Adrenal gland (tissue), 5 donors: ENCODE data around the gene SERTM1.

Experiments
- POLR2A ChIP-seq, 2 donors: fragments of 450-650 bp; IDR thresholded peaks; one replicate each; pipeline ENCODE4 v1.6.1; 2017; ENCODE audit warnings: antibody characterized with exemption in 2 of 2, mild to moderate bottlenecking in 2 of 2, moderate library complexity in 1 of 2
- TF ChIP-seq, protein P1 (sequence below), 6 experiments: fragments of 450-650 bp in 4 of 6; fragments of 200-600 bp in 2 of 6; sonication (generic) in 1 of 6; IDR thresholded peaks; 1 replicate in 5 of 6; 2 replicates in 1 of 6; pipeline versions ENCODE4 v1.5.1 to v1.8.0; 2016 to 2021; ENCODE audit warnings: antibody characterized with exemption in 6 of 6, mild to moderate bottlenecking in 2 of 6, moderate library complexity in 1 of 6
- donor health status: DM: no; HTN: no; CAD: no.

DNA sequence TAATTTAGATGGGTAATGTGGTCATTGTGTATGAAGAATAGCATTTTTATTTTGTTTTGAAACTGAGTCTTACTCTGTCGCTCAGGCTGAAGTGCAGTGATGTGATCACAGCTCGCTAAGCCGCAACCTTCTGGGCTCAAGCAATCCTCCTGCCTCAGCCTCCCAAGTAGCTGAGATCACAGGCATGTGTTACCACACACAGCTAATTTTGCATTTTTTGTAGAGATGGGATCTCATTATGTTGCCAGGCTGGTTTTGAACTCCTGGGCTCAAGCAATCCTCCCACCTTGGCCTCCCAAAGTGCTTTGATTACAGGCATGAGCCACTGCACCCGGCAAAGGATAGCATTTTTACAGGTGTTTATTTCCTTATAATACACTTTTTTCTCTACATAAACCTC, 36.6 kb downstream of the SERTM1 start:
- TF ChIP-seq, protein P1, sequence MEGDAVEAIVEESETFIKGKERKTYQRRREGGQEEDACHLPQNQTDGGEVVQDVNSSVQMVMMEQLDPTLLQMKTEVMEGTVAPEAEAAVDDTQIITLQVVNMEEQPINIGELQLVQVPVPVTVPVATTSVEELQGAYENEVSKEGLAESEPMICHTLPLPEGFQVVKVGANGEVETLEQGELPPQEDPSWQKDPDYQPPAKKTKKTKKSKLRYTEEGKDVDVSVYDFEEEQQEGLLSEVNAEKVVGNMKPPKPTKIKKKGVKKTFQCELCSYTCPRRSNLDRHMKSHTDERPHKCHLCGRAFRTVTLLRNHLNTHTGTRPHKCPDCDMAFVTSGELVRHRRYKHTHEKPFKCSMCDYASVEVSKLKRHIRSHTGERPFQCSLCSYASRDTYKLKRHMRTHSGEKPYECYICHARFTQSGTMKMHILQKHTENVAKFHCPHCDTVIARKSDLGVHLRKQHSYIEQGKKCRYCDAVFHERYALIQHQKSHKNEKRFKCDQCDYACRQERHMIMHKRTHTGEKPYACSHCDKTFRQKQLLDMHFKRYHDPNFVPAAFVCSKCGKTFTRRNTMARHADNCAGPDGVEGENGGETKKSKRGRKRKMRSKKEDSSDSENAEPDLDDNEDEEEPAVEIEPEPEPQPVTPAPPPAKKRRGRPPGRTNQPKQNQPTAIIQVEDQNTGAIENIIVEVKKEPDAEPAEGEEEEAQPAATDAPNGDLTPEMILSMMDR (IDR thresholded peaks at IDR 0.05) = no peak
- no peak for TF ChIP-seq POLR2A (IDR thresholded peaks at IDR 0.05)
